NK-92 treated with Interleukin-12 subunit alpha and Interleukin-12 subunit beta, amount 100 ng/mL, for 24 hours (cell line): ENCODE results near the gene RIMKLB.

Experiments
- DNase-seq: peaks from one replicate; lab custom pipeline; 2025; lab: John Stamatoyannopoulos, UW

The RIMKLB gene

GRCh38 chr12:8697476-8698131, at the start of gene RIMKLB:
RIMKLB (plus strand) TSS chr12:8697991; CDS start chr12:8713867, 15,876 bp downstream.
- DNase-seq, result no peak

- DNase-seq, result peak; percentile 52
Observed at GRCh38 chr12:8648576-8649205, 49.1 kb upstream of the RIMKLB start.

GRCh38 chr12:8655421-8655820, 42.4 kb upstream of the RIMKLB start:
- DNase-seq, result no peak

DNA sequence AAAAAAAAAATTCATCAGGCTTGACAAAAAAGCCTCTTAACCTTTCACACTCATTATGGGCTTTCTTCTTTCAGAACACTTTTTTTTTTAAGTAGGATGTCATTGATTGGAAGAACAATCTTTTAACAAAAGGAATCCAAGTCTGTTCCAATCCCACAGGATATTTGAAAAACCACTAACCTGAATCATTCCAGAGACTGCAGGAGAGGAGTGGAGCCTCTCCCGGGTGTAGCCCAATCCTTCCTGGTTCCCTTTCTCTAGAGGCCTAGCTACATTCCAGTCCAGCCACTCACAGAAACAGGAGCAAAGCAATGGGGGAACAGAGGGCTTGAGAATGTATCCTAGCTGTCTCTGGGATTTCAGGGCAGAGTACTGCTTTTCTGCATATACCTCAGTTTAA, 39.4 kb upstream of the RIMKLB start:
- DNase-seq, result no peak

- no peak for DNase-seq
Observed at GRCh38 chr12:8661016-8661415, 36.8 kb upstream of the RIMKLB start.

GRCh38 chr12:8661751-8662150, 36.0 kb upstream of the RIMKLB start:
- DNase-seq, result no peak

GRCh38 chr12:8662593-8662992, 35.2 kb upstream of the RIMKLB start, which contains the start of gene MFAP5:
MFAP5 (minus strand) TSS chr12:8662826; CDS start chr12:8662104, 722 bp downstream.
- DNase-seq, result no peak

GRCh38 chr12:8664228-8664913, 33.4 kb upstream of the RIMKLB start:
- no peak for DNase-seq

- no peak for DNase-seq
Observed at GRCh38 chr12:8665759-8666158, 32.0 kb upstream of the RIMKLB start.

- DNase-seq, result no peak
Observed at GRCh38 chr12:8667270-8667669, 30.5 kb upstream of the RIMKLB start.

DNA sequence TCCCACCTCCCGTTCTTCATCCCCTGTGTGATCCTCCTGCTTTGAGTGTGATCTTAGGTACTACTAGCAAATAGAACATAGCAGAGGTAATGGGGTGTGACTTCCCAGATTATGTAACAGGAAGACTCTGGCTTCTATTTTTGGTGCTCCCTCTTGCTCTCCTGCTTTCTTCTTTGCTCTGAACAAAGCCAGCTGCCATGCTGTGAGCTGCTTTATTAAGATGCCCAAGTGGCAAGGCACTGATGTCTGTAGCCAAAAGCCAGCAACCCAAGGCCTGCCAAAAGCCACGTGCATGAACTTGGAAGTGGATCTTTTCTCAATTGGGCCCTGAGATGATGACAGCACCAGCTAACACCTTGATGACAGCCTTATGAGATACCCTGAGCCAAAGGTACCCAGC, 29.4 kb upstream of the RIMKLB start:
- DNase-seq, result no peak

- DNase-seq, result no peak
Observed at GRCh38 chr12:8672381-8672780, 25.4 kb upstream of the RIMKLB start.

DNA sequence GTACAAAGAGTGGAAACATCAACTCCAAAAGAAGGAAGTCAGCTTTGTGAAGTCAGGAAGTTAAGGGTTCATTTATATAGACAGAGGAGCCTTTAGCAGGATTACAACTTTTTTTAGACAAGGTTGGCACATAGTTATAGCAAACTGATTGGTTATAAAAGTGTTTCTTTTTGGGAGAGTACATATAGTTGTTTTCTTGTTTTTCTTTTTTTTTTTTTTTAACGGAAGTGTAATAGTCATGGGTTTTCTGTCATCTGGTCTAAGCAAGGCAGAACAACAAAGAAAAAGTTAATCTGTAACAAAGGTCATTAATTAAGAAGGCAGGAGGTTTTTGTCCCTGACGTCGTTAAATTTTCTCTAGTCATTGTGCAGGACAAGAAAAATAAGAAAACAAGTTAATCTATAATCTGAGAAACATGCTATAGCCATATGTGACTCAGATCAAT, 22.2 kb upstream of the RIMKLB start:
- no peak for DNase-seq

- no peak for DNase-seq
Observed at GRCh38 chr12:8676651-8677050, 21.1 kb upstream of the RIMKLB start.

- no peak for DNase-seq
Observed at GRCh38 chr12:8677362-8677761, 20.4 kb upstream of the RIMKLB start.

DNA sequence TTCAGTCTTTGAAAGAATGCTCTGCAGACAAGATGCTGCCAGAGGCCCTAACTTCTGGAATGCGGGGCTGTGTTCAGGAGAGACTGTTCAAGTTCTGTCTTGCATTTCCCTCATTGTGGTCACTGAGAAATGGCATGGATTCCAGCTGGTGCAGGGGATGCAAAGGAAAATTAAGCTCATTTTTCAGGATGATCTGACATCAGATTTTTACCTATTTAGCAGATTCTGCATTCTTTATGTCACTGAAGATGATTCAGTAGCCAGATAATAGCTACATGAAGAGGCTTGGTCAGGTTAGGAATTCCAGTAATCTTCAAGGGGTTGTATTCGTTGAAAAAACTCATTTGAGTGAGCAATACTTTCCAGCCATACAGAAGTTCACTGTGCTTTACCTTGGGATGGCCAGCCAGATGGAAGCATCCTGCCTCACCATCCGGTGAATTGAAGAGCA, 19.1 kb upstream of the RIMKLB start:
- DNase-seq, result no peak

- DNase-seq, result no peak
Observed at GRCh38 chr12:8680533-8680932, 17.3 kb upstream of the RIMKLB start.

DNA sequence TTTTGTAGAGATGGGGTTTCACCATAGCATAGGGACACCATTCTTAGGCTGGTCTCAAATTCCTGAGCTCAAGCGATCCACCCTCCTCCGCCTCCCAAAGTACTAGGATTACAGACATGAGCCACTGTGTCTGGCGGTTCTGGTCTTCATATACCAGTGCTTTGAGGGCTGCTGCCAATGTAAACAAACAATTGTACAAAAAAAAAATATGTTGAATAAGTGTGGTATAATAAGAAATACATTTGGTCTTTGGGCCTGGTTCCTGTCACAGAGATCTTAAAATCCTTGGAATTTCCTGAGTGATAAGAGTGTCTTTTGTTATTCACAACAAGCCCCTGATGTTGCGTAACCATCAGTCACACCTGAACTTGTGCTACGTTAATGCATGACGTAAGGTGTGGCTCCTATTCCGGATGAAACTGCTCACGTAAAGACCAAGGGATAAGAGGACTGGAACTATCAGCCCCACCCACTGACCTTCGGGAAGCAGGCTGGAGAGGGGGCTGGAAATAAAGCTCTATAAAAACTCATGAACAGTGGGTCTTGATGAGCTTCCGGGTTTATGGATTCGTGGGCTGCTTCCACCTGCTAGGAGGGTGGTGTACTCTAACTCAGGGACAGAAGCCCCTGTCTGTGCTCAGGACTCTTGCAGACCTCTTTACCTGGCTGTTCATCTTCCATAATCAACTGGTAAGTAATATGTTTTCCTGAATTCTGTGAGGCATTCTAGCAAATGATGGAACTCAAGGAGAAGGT, 16.5 kb upstream of the RIMKLB start:
- DNase-seq, result no peak

- no peak for DNase-seq
Observed at GRCh38 chr12:8685051-8685450, 12.7 kb upstream of the RIMKLB start.

DNA sequence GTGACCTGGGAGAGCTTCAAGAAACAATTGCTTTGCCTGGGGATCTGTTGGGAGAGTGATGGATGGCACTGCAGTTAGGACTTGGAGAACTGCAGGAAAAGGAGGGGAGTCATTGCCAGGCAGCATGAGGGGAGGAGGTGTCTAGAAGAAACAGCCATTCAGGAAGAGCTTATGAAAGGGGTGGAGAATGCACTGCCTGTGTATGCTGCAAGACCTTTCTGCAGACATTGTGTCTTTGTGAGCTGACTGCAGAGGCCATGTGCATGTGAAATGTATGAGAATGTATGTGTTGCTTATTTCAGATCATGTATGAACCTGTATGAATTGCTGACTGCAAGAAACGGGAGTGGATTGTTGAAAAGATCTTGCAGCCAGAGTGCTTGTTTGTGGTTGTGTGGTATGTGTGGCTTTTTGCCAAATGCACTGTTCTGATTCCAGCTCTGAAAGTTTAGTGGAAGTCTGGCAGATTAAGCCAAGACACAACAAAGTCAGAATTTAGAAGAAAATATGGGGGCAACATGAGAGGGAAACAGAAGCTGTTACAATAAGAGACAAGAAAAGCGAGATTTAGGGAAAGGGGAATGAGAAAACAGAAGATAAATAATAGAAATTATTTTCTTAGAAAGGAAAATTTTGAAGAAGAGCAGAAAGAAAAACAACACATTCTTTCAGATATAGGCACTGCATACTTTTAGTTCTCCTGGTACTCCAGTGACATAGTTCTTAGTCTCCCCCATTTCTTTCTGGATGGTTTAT, 9.8 kb upstream of the RIMKLB start:
- DNase-seq, result no peak

DNA sequence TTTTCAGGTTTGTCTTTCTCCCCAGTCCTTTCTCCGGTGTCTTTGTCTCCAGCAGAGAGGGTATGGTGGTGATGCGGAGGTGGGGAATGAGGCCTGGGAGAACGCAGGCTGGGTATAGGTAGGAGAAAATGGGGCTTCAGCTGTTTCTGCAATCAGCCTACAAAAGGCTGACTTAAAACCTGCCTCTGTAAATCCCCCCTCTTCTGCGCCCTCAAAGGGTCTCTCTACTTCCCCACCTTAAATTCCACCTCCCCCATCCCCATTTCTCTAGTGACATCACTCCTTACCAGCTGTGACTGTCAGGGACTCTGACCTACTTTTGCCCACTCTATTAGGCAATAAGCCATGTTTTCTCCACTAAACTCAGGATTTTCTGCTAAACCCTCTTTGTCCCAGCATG, 8.1 kb upstream of the RIMKLB start:
- DNase-seq, result no peak

GRCh38 chr12:8692573-8692972, 5.2 kb upstream of the RIMKLB start:
- DNase-seq, result no peak
